Heart left ventricle (tissue), 16 donors: ENCODE measurements around the gene AQP3. TPM values are rescaled to one million over a fixed set of nuclear protein-coding genes. Genes with fewer than 3 reads are reported as not detected.

Source experiments
- ATAC-seq, 4 donors: fragments of 200-7000 bp; cut with Tn5 transposase; one replicate each; pipeline ENCODE4 v1.9.1; 2020 to 2022; ENCODE audit warnings: moderate library complexity in 4 of 4, mild to moderate bottlenecking in 3 of 4, moderate number of reproducible peaks in 1 of 4
- DNase-seq, 5 donors: peaks; one replicate each; pipeline ENCODE4 v3.0.0-alpha.2; 2020
- H3K27ac ChIP-seq, 12 donors: fragments of 200-600 bp; sonication (generic) in 4 of 12; one replicate each; pipeline versions ENCODE4 v1.5.0 to v1.8.0; 2016 to 2022; ENCODE audit warnings: mild to moderate bottlenecking in 2 of 12
- H3K27me3 ChIP-seq, 9 donors: fragments of 200-600 bp; sonication (generic) in 2 of 9; one replicate each; pipeline versions ENCODE4 v1.5.1 to v1.8.0; 2016 to 2022; ENCODE audit warnings: mild to moderate bottlenecking in 3 of 9
- H3K36me3 ChIP-seq, 9 donors: fragments of 200-600 bp; sonication (generic) in 2 of 9; one replicate each; pipeline versions ENCODE4 v1.5.0 to v1.8.0; 2018 to 2022; ENCODE audit warnings: mild to moderate bottlenecking in 2 of 9
- H3K4me1 ChIP-seq, 12 donors: fragments of 200-600 bp; sonication (generic) in 4 of 12; one replicate each; pipeline versions ENCODE4 v1.5.0 to v1.8.0; 2016 to 2022; ENCODE audit warnings: mild to moderate bottlenecking in 3 of 12
- H3K4me3 ChIP-seq, 12 donors: fragments of 200-600 bp; sonication (generic) in 4 of 12; one replicate each; pipeline versions ENCODE4 v1.5.0 to v1.8.0; 2017 to 2022; ENCODE audit warnings: mild to moderate bottlenecking in 9 of 12, moderate library complexity in 4 of 12
- H3K9me3 ChIP-seq, 12 donors: fragments of 200-600 bp; sonication (generic) in 4 of 12; one replicate each; pipeline versions ENCODE4 v1.5.0 to v1.8.0; 2016 to 2022; ENCODE audit warnings: mild to moderate bottlenecking in 1 of 12
- CTCF ChIP-seq, 12 donors: fragments of 200-600 bp; sonication (generic) in 4 of 12; IDR thresholded peaks; one replicate each; pipeline versions ENCODE4 v1.5.0 to v1.8.0; 2018 to 2022; ENCODE audit warnings: antibody characterized with exemption in 12 of 12, mild to moderate bottlenecking in 5 of 12
- POLR2A ChIP-seq, 2 donors: fragments of 450-650 bp; IDR thresholded peaks; one replicate each; pipeline ENCODE4 v1.6.1; 2017; ENCODE audit warnings: antibody characterized with exemption in 2 of 2, mild to moderate bottlenecking in 2 of 2, moderate library complexity in 2 of 2
- WGBS, 4 donors: extraction: QIAGEN DNeasy Blood & Tissue Kit in 2 of 4; methylation state at CpG; one replicate each; pipeline versions ENCODE4 v1.1.5 to v1.1.7; 2013 to 2018; 5-methylcytosine and 5-hydroxymethylcytosine counted together
- intact Hi-C, 10 donors: fragments of 100-400 bp; cut with DNase I; formaldehyde crosslinking; loops; one replicate each; pipeline versions ENCODE4 v1.11.1 to v1.14.2; 2022
- polyA plus RNA-seq, 2 donors: library from polyadenylated mRNA; stranded (reverse); fragments of 200-250 nt; gene quantifications; one replicate each; pipeline ENCODE4 v1.2.3, GENCODE V29; 2013
- total RNA-seq, 9 donors: library from RNA; depleted of rRNA in 2 of 9; stranded (reverse); fragments of >200 nt in 2 of 9; fragmentation: NEBNext Ultra II Directional in 3 of 9; extraction: Animal tissue kit (Norgen Biotek cat#: 25700) in 3 of 9; gene quantifications; one replicate each; pipeline versions ENCODE4 v1.1.0 to v1.2.4, GENCODE V29; 2016 to 2023
- donor health status: ischemic (EF 13 %, LVEDD 7.1; RV severe dilation, severe dysfunction).
- donor health status: healthy with polysubstance abuse.
- donor health status: DM: no; HTN: yes; CAD: no.
- donor health status: DM: no; HTN: no; CAD: no.
- donor health status: ischemic (EF 25% LVEDD 6.9; RV normal size, moderate dysfunction).
- donor health status: ischemic (EF 25% LVEDD 5.7; RV mildly dilated, moderate dysfunction).
- donor health status: healthy.
- donor health status: DM: yes; HTN: yes; CAD: no.
- donor health status: ischemic (EF 35%, LVEDD 5.7; RV mildly dilated, moderate dysfunction).
- donor health status: nonischemic (EF 11% LVEDD 7.7; RV severe dilation, severe dysfunction).
- donor health status: DM: yes; HTN: yes; CAD: no.
- donor health status: PGD.
- donor health status: ischemic (EF 29% LVEDD 5.4; RV normal size, mild dysfunction).
- donor health status: nonischemic (EF 23%, LVEDD 6.1; RV moderate dilation, normal function).

Gene AQP3
- total and polyA plus RNA-seq, 11 donors = 6.0 to 116 (median 13.3) TPM

DNA sequence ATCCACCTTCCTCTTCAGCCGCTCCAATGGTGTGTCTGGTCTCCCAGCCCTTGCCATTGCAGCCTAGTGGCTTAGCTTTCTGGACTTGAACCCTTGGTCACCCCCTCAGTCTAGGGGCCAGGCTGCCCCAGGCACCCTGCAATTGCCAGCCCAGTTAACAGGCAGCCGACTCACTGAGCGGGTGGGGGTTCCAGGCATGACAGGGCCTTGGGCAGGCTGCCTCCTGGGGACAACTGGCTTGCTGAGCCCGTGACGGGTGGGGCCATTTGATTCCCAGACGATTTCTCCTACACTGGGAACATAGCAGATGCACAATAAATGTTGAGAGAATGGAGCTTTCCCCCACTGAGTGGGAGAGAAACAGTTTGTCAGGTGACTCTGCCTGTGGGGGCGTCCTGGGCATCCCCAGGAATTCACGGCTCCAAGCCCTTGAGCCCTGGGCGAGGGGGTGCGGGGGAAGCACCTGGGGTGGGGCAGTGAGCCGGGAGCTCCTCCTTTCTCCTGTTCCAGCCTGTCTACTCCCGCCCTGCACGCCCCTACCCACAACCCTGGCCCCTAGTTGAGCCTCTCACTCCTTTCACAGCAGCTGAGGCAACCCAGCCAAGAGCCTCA lies 32.4 kb downstream of the AQP3 start:
- no peak overlapping the region for H3K4me3 ChIP-seq
- H3K9me3 ChIP-seq = no peaks in the 10 kb centered on the region
- intact Hi-C loops = loop anchor here in 9 of 10 donors (1.0 to 10.0 kb wide), 8 partner anchors 37 to 60 kb away; no protein-coding TSS in a partner anchor
- no peak overlapping the region for H3K27ac ChIP-seq
- WGBS, 4 donors = 56 to 69% (median 62%) methylated on average over 10 to 13 of the region's 13 CpGs
- H3K36me3 ChIP-seq = peaks cover 0 to 4% (median 0%) of the 10 kb centered on the region in 9 donors
- H3K27me3 ChIP-seq = no peaks in the 10 kb centered on the region
- DNase-seq = no peak
- TF ChIP-seq CTCF (IDR thresholded peaks at IDR 0.05) (no peak), POLR2A (IDR thresholded peaks at IDR 0.05) (no peak)
- H3K4me1 ChIP-seq = peaks cover 0 to 15% (median 5%) of the 10 kb centered on the region in 12 donors
- ATAC-seq = peak in 2 of 4 donors; percentile 16 to 30

DNA sequence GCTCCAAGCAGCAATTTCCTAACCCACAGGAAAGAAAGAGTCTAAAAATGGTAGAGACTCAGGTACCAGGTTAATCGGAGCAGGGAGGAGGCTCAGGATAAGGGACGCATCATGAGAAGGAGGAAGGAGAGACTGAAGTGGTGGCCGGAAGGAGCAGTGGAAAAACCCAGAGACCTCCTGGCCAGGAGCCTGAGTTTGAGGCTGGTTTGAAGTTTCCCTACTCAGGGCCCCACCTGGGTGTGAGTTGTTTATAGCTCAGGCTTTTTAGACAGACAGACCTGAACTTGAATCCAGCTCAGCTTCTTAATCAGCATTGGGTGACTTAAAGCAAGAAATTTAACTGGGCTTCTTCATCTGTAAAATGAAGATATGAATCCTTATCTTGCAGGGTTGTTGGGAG lies 33.1 kb downstream of the AQP3 start:
- no peaks in the 10 kb centered on the region for H3K27me3 ChIP-seq
- 50 to 62% (median 52%) methylated on average over 3 of the region's 3 CpGs for WGBS, 4 donors
- peaks cover 0 to 4% (median 0%) of the 10 kb centered on the region in 9 donors for H3K36me3 ChIP-seq
- intact Hi-C loops = loop anchor here in 4 of 10 donors (1.0 to 10.0 kb wide), 5 partner anchors 38 to 59 kb away; no protein-coding TSS in a partner anchor
- no peak for DNase-seq
- no peak overlapping the region for H3K4me3 ChIP-seq
- peaks cover 0 to 15% (median 5%) of the 10 kb centered on the region in 12 donors for H3K4me1 ChIP-seq
- H3K9me3 ChIP-seq = no peaks in the 10 kb centered on the region
- TF ChIP-seq CTCF (IDR thresholded peaks at IDR 0.05) (no peak), POLR2A (IDR thresholded peaks at IDR 0.05) (no peak)
- H3K27ac ChIP-seq = no peak overlapping the region
- no peak for ATAC-seq

GRCh38 chr9:33408087-33408486 lies 39.3 kb downstream of the AQP3 start:
- H3K9me3 ChIP-seq = no peaks in the 10 kb centered on the region
- peaks cover 0 to 4% (median 0%) of the 10 kb centered on the region in 9 donors for H3K36me3 ChIP-seq
- H3K27ac ChIP-seq = no peak overlapping the region
- peak in 1 of 5 donors; percentile 24 for DNase-seq
- TF ChIP-seq POLR2A (IDR thresholded peaks at IDR 0.05) = no peak
- TF ChIP-seq CTCF (IDR thresholded peaks at IDR 0.05) = no peak
- peaks cover 0 to 27% (median 21%) of the 10 kb centered on the region in 12 donors for H3K4me1 ChIP-seq
- intact Hi-C loops = loop anchor here in 3 of 10 donors (5.0 to 10.0 kb wide), 4 partner anchors 47 to 107 kb away; no protein-coding TSS in a partner anchor
- H3K27me3 ChIP-seq = no peaks in the 10 kb centered on the region
- ATAC-seq = peak in 1 of 4 donors; percentile 23
- H3K4me3 ChIP-seq = no peak overlapping the region
- WGBS, 4 donors = 43 to 79% (median 70%) methylated on average over 2 to 5 of the region's 5 CpGs

- H3K36me3 ChIP-seq = peaks cover 0 to 4% (median 0%) of the 10 kb centered on the region in 9 donors
- TF ChIP-seq POLR2A (IDR thresholded peaks at IDR 0.05) (no peak), CTCF (IDR thresholded peaks at IDR 0.05) (no peak)
- intact Hi-C loops = loop anchor here in 3 of 10 donors (5.0 to 10.0 kb wide), 4 partner anchors 48 to 108 kb away; no protein-coding TSS in a partner anchor
- H3K27me3 ChIP-seq = no peaks in the 10 kb centered on the region
- peaks cover 0 to 37% (median 22%) of the 10 kb centered on the region in 12 donors for H3K4me1 ChIP-seq
- DNase-seq (no peak), ATAC-seq (no peak)
- no peaks in the 10 kb centered on the region for H3K9me3 ChIP-seq
- WGBS, 4 donors = 94 to 96% (median 96%) methylated on average over 3 of the region's 3 CpGs
- no peak overlapping the region for H3K27ac ChIP-seq
- no peak overlapping the region for H3K4me3 ChIP-seq
Observed at GRCh38 chr9:33407061-33407460, 40.3 kb downstream of the AQP3 start.
